GM18519 (cell line): Measurements from ENCODE around the gene ENAM.
"Not testable (repeated sequence)": the region's sequence is repeated elsewhere in the genome, so short reads cannot be mapped to it uniquely, and the experiment has no call there.

Source experiments
- ATAC-seq: cut with Tn5 transposase; IDR thresholded peaks from one replicate; pipeline ENCODE4 v1.9.1; 2021; ENCODE audit warnings: mild to moderate bottlenecking, moderate library complexity; ENCODE audit not compliant: unreplicated experiment, low FRiP score

The ENAM gene

DNA sequence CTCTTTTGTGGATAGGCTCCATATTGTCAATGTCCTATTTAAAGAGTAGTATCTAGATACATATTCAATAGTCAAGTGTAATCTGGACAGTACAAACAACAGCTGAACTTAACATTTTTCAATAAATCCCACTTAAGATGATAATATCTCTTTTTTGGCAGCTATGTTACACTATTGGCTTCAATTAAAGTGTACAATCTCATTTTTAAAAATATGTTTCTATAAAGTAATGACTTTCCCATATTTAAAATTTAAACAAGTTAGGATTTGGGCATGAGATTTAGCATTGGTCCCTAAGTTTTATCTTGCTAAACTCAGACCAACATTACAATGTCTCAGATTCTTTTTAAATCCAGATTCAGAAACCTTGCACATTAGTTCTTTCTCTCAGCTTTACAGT is 45.6 kb downstream of the ENAM start:
- no peak for ATAC-seq

DNA sequence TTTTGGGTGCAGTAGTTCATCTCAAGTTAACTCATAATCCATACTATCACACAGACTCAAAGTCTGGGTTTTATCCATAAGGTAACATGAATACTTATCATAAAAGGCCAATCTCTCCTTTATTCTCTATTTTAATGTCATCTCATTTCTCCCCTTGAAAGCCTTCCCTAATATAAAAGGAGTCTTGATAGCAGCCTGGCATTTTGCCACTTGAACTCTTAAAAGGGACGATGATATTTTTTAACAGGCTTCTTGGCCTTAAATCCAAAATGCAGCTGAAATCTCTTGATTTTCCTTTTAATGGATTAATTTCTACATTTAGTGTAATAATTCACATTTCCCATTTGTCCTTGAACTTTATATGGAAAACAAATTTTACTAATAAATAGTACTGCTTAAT is 46.2 kb downstream of the ENAM start:
- ATAC-seq: no peak

DNA sequence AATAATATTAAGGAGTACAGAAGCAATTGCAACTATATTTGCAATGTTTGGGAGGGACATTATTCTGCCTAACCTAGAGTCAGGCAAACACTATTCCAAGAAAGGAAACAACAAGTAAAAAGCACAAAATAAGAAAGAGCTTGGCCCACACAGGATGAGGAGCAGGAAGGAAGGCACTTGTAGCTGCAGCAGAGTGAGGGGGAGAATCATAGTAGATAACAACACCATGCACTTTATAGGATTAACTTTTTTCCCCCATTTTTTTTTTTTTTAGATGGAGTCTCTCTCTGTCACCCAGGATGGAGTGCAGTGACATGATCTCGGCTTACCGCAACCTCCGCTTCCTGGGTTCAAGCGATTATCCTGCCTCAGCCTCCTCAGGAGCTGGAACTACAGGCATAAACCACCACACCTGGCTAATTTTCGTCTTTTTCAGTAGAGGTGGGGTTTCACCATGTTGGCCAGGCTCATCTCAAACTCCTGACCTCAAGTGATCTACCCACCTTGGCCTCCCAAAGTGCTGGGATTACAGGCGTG is 48.1 kb downstream of the ENAM start:
- no peak for ATAC-seq

DNA sequence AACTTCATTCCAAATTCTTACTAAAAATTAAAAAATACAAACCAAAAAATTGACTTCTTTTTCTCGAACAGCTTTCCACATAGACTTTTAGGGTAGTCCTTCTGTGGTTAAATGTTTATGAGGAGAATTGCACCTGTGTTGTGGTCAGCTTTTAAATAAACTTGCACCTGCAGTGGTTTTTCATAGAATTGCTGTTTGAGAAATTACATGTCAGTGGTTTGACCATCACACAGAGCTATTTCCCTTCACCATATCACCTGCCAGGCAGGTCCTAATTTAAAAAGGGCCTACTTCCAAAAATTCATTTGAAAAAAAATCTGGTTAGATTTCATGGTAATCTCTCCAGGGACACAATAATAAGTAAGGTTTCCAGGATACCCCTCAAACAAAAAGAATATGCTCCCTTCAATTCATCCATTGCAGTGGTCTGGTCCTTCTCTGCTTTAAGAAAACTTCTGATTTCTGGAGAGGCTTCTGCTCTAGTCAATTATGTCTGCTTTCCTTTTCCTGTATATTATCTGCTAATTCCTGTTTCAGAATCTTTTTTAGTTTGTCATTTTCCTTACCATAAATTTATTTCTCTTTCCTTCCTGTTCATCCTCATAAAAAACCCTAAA is 49.9 kb downstream of the ENAM start:
- ATAC-seq: peak; percentile 75

DNA sequence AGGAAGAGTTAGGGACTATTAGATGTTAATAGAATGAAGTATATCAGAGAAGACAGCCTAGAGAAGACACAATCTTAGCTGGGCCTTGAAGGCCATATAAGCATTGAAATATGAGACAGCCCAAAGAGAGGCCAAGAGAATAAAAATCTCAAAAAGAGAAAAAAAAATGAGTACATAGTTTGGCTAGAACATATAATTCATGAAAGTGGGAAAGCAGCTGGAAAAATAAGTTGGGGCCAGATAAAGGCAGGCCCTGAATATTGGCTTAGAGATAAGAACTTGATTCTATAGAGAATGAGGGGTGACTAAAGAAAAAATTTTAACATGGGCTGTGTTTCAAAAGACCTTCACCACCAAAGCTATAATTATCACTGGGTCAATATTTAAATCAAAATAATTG is 52.4 kb downstream of the ENAM start:
- ATAC-seq: no peak

DNA sequence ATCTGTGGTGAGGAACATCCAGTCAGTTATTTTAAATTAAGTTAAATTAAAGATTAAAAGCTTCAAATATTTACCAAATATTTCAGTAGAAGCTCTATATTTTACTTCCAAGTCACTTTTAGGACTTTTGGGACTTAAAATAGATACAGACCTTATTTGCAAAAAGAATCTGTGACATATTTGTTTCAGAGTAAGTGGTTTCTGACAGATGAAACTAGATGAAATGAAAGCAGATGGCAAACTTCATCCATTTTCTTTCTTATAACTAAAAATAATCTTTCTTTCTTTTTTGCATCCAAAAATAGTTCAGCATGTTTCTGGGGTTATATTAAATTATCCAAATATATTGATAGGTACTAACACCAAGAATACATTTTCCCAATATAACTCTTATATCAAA is 53.2 kb downstream of the ENAM start:
- no peak for ATAC-seq

DNA sequence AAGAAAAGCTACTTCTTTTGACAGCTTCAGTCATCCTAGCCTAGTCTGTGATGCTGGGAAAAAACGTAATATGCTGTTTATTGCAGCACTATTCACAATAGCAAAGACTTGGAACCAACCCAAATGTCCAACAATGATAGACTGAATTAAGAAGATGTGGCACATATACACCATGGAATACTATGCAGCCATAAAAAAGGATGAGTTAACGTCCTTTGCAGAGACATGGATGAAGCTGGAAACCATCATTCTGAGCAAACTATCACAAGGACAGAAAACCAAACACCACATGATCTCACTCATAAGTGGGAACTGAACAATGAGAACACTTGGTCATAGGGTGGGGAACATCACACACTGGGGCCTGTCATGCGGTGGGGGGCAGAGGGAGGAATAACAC is 53.6 kb downstream of the ENAM start:
- ATAC-seq: not testable (repeated sequence)

DNA sequence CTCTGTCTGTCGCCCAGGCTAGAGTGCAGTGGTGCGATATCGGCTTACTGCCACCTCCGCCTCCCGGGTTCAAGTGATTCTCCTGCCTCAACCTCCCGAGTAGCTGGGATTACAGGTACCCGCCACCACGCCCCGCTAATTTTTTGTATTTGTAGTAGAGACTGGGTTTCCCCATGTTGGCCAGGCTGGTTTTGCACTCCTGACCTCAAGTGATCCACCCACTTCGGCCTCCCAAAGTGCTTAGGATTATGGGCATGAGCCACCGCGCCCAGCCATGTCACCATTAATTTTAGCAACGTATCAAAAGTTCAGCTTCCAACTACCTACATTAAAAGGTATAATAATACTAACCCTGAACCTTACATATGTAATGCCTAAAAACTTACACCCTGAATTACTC is 58.8 kb downstream of the ENAM start:
- peak; percentile 3 for ATAC-seq

DNA sequence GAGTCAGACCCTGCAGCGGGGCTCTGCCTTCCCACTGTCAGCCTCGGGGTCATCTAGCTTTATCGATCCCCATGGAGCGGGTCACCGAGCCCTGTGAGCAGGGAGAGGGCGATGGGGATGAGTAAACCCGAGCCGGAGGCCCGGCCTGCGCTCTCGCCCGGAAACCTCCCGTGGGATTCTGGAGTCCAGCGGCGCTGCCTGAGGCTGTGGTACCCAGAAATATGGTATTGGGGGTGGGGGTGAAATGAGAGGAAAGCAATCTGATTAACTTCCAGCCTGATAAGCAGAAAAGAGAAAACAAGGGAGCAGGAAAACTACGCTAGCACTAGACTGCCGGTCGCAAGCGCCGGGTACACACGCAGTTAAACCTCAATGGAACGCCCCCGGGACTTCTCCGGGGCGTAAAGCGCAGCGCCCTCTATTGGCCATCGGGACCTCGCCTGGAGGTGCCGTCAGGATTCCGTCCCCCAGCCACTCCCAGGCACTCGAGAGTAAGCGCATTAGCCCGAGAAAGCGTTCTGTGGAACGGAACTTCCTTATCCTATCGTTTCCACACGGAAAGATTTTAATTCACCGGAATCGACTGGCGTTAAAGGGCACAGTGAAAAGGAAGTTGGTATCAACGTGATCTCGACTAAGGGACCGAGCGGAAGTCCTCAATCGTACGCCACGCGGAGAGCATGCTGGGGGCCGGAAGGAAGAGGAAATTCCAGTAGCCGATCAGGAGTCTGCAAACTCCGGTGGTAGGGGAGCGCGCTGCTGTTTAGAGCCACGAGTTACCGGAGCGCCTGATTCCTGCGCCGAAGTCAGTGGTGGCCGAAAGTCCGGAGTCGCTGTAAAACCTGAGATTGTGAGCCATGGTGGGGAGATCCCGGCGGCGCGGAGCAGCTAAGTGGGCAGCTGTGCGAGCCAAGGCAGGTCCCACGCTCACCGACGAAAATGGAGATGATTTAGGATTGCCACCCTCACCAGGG is 59.6 kb downstream of the ENAM start, which contains the start of gene UTP3:
Gene UTP3, plus strand, starts transcription at position 712 of the 974 bp plus-strand sequence. Its CDS starts 146 bp downstream, at position 858.
- peak; percentile 87 for ATAC-seq

DNA sequence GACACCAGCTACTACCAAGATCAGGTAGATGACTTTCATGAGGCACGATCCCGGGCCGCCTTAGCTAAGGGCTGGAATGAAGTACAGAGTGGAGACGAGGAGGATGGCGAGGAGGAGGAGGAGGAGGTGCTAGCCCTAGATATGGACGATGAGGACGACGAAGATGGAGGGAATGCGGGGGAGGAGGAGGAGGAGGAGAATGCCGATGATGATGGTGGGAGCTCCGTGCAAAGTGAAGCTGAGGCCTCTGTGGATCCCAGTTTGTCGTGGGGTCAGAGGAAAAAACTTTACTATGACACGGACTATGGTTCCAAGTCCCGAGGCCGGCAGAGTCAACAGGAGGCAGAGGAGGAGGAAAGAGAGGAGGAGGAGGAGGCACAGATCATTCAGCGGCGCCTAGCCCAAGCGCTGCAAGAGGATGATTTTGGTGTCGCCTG is 60.3 kb downstream of the ENAM start:
- no peak for ATAC-seq

DNA sequence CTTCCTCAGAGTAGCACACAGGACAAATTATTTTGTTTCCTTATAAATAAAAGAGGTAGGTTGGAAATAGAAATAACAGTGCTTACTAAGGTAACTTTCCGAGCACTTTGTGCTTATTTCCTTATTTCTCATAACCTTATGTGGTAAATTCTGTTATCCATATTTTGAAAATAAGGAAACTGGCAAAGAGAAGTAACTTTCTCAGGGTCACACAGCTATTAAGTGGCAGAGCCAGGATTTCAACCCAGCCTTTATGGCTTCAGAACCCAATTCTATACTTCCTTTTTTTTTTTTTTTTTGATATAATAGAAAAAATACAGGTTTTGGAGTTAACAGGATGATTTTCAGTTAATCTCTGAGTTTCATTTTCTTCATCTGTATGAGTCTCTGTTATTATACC is 63.1 kb downstream of the ENAM start:
- no peak for ATAC-seq

DNA sequence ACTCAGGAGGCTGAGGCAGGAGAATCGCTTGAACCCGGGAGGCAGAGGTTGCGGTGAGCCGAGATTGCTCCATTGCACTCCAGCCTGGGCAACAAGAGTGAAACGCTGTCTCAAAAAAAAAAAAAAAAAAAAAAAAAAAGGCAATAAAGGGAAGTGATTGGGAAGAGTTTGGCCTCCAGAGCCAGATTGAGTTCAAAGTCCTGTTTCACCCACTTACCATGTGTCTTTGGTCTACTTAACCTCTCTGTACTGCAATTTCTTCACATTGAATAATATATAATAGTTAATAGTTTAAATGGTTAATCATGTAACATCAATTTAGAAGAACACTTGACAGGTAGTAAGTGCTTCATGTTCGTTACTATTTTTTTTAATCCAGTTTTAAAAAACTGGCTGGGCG is 66.1 kb downstream of the ENAM start:
- ATAC-seq: not testable (repeated sequence)
